ENCODE results near the gene TC2N.

DNA sequence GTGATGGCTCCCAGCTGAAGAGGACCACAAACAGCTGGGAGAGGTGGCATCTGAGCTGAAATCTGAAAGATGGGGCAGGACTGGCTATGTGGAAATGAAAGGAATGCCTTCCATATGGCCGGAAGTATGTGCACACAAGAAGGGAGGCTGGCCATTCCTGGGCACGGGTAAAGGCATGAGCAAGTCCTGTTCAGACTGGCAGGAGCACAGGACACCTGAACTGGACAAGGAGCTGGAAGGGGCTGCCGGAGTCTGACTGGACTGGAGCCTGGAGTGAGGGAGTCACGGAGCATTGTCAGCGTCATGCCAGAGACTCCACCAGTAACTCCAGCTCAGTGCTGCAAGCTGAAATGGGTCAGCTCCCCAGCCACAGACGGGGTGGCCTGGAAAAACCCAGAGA, 11.9 kb upstream of the TC2N start:
- TF ChIP-seq, protein P1, sequence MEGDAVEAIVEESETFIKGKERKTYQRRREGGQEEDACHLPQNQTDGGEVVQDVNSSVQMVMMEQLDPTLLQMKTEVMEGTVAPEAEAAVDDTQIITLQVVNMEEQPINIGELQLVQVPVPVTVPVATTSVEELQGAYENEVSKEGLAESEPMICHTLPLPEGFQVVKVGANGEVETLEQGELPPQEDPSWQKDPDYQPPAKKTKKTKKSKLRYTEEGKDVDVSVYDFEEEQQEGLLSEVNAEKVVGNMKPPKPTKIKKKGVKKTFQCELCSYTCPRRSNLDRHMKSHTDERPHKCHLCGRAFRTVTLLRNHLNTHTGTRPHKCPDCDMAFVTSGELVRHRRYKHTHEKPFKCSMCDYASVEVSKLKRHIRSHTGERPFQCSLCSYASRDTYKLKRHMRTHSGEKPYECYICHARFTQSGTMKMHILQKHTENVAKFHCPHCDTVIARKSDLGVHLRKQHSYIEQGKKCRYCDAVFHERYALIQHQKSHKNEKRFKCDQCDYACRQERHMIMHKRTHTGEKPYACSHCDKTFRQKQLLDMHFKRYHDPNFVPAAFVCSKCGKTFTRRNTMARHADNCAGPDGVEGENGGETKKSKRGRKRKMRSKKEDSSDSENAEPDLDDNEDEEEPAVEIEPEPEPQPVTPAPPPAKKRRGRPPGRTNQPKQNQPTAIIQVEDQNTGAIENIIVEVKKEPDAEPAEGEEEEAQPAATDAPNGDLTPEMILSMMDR (IDR thresholded peaks at IDR 0.05; ENCODE audit: insufficient read depth, low read depth, low read length), result no peak
- TF ChIP-seq EZH2 (IDR thresholded peaks at IDR 0.05; ENCODE audit: insufficient read depth, low read length), result no peak

Measured in astrocyte (in vitro differentiated cells and primary cell).